Measurements from ENCODE around the gene GTF2H4. TPM values are rescaled to one million over a fixed set of nuclear protein-coding genes. Genes with fewer than 3 reads are reported as not detected.

GTF2H4 gene
- total RNA-seq, 1 experiment from 2014 or later = 43.6 TPM

DNA sequence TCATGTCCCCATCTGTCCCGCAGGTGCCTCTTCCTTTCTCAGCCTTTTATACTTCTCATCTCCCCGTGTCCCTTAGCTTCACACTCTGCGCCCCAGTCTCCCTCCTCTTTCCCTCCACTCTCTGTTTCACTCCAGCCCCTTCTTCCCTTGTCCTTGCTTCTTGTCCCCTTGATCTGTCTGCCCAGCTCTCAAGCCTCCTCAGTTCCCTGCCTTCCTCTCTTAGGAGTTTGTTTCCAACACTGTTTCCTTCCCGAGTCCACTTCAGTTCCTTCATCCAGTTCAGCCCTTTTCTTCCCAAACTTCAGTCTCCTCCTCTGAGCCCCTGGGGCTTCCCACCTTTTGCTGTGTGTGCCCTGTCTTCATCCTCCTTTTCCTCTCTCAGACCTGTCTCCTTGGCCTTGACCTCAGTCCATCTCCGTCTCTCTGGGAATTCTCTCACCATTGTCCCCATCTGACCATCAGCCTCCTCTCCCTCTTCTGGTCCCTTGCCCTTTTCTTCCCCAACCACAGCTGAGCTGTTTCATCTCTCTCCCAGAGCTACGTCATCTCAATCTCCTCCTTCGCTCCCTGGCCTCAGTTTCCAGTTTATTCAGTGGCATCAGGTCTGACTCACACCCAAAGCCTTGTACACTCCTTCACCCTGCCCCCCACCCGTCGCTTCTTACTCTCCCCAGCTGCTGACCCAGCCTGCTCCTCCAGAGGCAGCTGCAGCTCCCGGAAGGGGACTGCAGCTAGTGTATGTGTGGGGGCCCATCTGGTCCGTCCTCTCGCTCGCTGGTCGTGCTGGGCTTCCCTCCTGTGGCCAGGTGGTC, 26.4 kb upstream of the GTF2H4 start:
- no peak for DNase-seq
- Mint-ChIP-seq H3K27ac (ENCODE audit: unreplicated experiment) (peak overlapping the region; percentile 82), H3K4me3 (ENCODE audit: unreplicated experiment) (peak overlapping the region; percentile 83), H3K9me3 (ENCODE audit: unreplicated experiment) (no peaks in the 10 kb centered on the region), H3K4me1 (ENCODE audit: low read depth, unreplicated experiment) (peaks cover 39% of the 10 kb centered on the region), H3K27me3 (ENCODE audit: insufficient read depth, unreplicated experiment) (no peaks in the 10 kb centered on the region), H3K36me3 (ENCODE audit: insufficient read depth, unreplicated experiment) (peaks cover 6% of the 10 kb centered on the region)
- Histone ChIP-seq H3K4me3 (ENCODE audit: low read depth, low read length) (no peak overlapping the region), H3K4me1 (peaks cover 37% of the 10 kb centered on the region), H3K27me3 (replicated peaks; ENCODE audit: control insufficient read depth, insufficient read depth, low read length) (no peaks in the 10 kb centered on the region), H3K9me3 (no peaks in the 10 kb centered on the region), H3K36me3 (ENCODE audit: control insufficient read depth, insufficient read depth, low read length) (no peaks in the 10 kb centered on the region)
- ChIA-PET POLR2A (interaction anchor here (1.3 to 1.4 kb wide), 2 partner anchors 32 to 45 kb away, joined by 3 to 8 read pairs; partner anchors contain the start of gene VARS2), CTCF (interaction anchor here (0.7 to 3.2 kb wide), 11 partner anchors 18 to 206 kb away, joined by 3 to 21 read pairs (median 8); partner anchors contain the start of genes GTF2H4 and VARS2)
- intact Hi-C loops (cut with micrococcal nuclease; ENCODE audit: unreplicated experiment) = loop anchor here (2.0 kb wide), 1 partner anchor 27 kb away; the partner anchor contains the start of gene GTF2H4
- TF ChIP-seq, protein P1, sequence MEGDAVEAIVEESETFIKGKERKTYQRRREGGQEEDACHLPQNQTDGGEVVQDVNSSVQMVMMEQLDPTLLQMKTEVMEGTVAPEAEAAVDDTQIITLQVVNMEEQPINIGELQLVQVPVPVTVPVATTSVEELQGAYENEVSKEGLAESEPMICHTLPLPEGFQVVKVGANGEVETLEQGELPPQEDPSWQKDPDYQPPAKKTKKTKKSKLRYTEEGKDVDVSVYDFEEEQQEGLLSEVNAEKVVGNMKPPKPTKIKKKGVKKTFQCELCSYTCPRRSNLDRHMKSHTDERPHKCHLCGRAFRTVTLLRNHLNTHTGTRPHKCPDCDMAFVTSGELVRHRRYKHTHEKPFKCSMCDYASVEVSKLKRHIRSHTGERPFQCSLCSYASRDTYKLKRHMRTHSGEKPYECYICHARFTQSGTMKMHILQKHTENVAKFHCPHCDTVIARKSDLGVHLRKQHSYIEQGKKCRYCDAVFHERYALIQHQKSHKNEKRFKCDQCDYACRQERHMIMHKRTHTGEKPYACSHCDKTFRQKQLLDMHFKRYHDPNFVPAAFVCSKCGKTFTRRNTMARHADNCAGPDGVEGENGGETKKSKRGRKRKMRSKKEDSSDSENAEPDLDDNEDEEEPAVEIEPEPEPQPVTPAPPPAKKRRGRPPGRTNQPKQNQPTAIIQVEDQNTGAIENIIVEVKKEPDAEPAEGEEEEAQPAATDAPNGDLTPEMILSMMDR (IDR thresholded peaks at IDR 0.05; ENCODE audit: insufficient read depth in 1 of 2, low read depth in 1 of 2, low read length in 1 of 2, severe bottlenecking in 1 of 2, unreplicated experiment in 1 of 2) = no peak
- no TSS peak for BruUV-seq (replicated peaks)

DNA sequence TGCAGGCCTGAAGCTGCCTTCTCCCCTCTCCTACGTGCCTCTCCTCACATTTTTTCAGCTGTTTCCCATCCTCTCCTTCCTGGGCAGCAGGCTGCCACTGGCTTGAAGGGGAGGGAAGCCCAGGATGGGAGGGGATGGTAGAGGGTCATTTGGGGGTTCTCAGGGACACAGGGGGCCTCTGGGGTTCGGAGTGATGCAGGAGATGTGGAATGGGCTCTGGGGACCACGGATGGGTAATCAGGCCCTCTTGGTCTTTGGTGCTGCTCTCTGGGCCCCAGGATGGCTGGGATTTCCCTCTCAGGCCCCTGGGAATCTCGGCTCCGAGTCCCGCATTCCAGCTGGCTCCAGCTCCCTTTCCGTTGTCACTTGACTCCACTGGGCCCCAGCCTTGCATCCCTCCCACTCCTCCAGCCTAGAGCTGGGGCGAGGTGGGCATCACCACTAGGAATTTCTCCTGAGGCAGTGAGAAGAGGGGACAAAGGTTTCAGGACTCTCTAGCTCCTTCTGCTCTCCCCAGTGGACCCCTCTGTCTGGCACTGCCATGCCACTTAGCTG, 25.7 kb upstream of the GTF2H4 start:
- H3K27me3 Mint-ChIP-seq (ENCODE audit: insufficient read depth, unreplicated experiment) = no peaks in the 10 kb centered on the region
- H3K4me1 Mint-ChIP-seq (ENCODE audit: low read depth, unreplicated experiment) = peaks cover 43% of the 10 kb centered on the region
- TF ChIP-seq, protein P1 (IDR thresholded peaks at IDR 0.05; ENCODE audit: insufficient read depth in 1 of 2, low read depth in 1 of 2, low read length in 1 of 2, severe bottlenecking in 1 of 2, unreplicated experiment in 1 of 2) = no peak
- no TSS peak for BruUV-seq (replicated peaks)
- H3K36me3 ChIP-seq (ENCODE audit: control insufficient read depth, insufficient read depth, low read length) = no peaks in the 10 kb centered on the region
- H3K4me1 ChIP-seq = peaks cover 39% of the 10 kb centered on the region
- peak overlapping the region; percentile 83 for H3K4me3 Mint-ChIP-seq (ENCODE audit: unreplicated experiment)
- ChIA-PET POLR2A (interaction anchor here (0.5 to 1.4 kb wide), 5 partner anchors 25 to 69 kb away, joined by 3 to 8 read pairs (median 3); partner anchors contain the start of genes GTF2H4 and VARS2), CTCF (interaction anchor here (0.5 to 3.2 kb wide), 12 partner anchors 18 to 205 kb away, joined by 3 to 21 read pairs (median 6); partner anchors contain the start of genes GTF2H4 and VARS2)
- no peak for DNase-seq
- no peaks in the 10 kb centered on the region for H3K27me3 ChIP-seq (replicated peaks; ENCODE audit: control insufficient read depth, insufficient read depth, low read length)
- intact Hi-C loops (cut with micrococcal nuclease; ENCODE audit: unreplicated experiment) = loop anchor here (2.0 kb wide), 1 partner anchor 27 kb away; the partner anchor contains the start of gene GTF2H4
- H3K27ac Mint-ChIP-seq (ENCODE audit: unreplicated experiment) = peak overlapping the region; percentile 82
- no peaks in the 10 kb centered on the region for H3K9me3 ChIP-seq
- peak overlapping the region; percentile 46; the same call in 1 of the 2 replicates for H3K4me3 ChIP-seq (ENCODE audit: low read depth, low read length)
- H3K36me3 Mint-ChIP-seq (ENCODE audit: insufficient read depth, unreplicated experiment) = peaks cover 6% of the 10 kb centered on the region
- H3K9me3 Mint-ChIP-seq (ENCODE audit: unreplicated experiment) = no peaks in the 10 kb centered on the region

Measured in Caco-2 (cell line).